H1 (cell line): ENCODE results near the gene PLEKHA4. TPM values are rescaled to one million over a fixed set of nuclear protein-coding genes. Genes with fewer than 3 reads are reported as not detected.

ENCODE experiments used
- CTCF ChIA-PET: fragments of 300-600 bp; sonication (Branson Sonifier 250); formaldehyde crosslinking; loops from one replicate; lab custom pipeline; 2021; ENCODE audit not compliant: partially characterized antibody; lab: Charles Lee
- POLR2A ChIA-PET: fragments of 300-600 bp; sonication (Branson Sonifier 250); formaldehyde crosslinking; loops from one replicate; lab custom pipeline; 2021; ENCODE audit warnings: inconsistent platforms; ENCODE audit not compliant: partially characterized antibody; lab: Charles Lee
- DNase-seq, 2 experiments: peaks; one replicate each; pipeline versions ENCODE4 v3.0.0 to v3.0.0-alpha.2; 2010 to 2022; ENCODE audit warnings: low spot score in 2 of 2, low read depth in 1 of 2, mixed read lengths in 1 of 2
- FAIRE-seq: peaks from 2 replicates; lab custom pipeline; 2011; peaks lifted over from hg19 to GRCh38; lab: Jason Lieb, UNC
- H2AFZ ChIP-seq: 2 replicates; pipeline ENCODE4 v1.8.1; 2012; ENCODE audit warnings: low read length, inconsistent platforms
- H2AK5ac ChIP-seq: 2 replicates; pipeline ENCODE4 v1.6.1; 2013; ENCODE audit warnings: low read depth, low read length
- H2BK120ac ChIP-seq: replicated peaks from 2 replicates; pipeline ENCODE3; 2013; ENCODE audit warnings: low read depth, low read length, inconsistent platforms
- H2BK12ac ChIP-seq: 2 replicates; pipeline ENCODE4 v1.6.1; 2013; ENCODE audit warnings: low read depth, low read length
- H2BK15ac ChIP-seq: 2 replicates; pipeline ENCODE4 v1.6.1; 2013; ENCODE audit warnings: low read length
- H2BK20ac ChIP-seq: 2 replicates; pipeline ENCODE4 v1.6.1; 2013; ENCODE audit warnings: low read length
- H2BK5ac ChIP-seq: 2 replicates; pipeline ENCODE4 v1.6.1; 2013; ENCODE audit warnings: low read depth, low read length
- H3K14ac ChIP-seq: 2 replicates; pipeline ENCODE4 v1.6.1; 2013; ENCODE audit warnings: inconsistent platforms; ENCODE audit not compliant: insufficient read length
- H3K18ac ChIP-seq: 2 replicates; pipeline ENCODE4 v1.6.1; 2013; ENCODE audit warnings: low read length; ENCODE audit errors: extremely low read depth
- H3K23ac ChIP-seq: 2 replicates; pipeline ENCODE4 v1.6.1; 2013; ENCODE audit warnings: inconsistent platforms; ENCODE audit not compliant: insufficient read length
- H3K23me2 ChIP-seq: 2 replicates; pipeline ENCODE4 v1.6.1; 2013; ENCODE audit warnings: low read depth, low read length
- H3K27ac ChIP-seq: 2 replicates; pipeline ENCODE4 v1.6.1; 2011; ENCODE audit warnings: low read depth, low read length, inconsistent platforms
- H3K27me3 ChIP-seq, 4 experiments: replicated peaks in 1 of 4; 1 replicate in 1 of 4; 2 replicates in 3 of 4; pipeline versions ENCODE4 v1.6.1 to v1.8.1; 2011 to 2013; ENCODE audit warnings: low read length in 3 of 4, mild to moderate bottlenecking in 3 of 4, inconsistent platforms in 2 of 4, mixed read lengths in 2 of 4, moderate library complexity in 1 of 4; ENCODE audit not compliant: control insufficient read depth in 3 of 4, insufficient read depth in 3 of 4; ENCODE audit errors: extremely low read depth in 1 of 4
- H3K36me3 ChIP-seq, 4 experiments: 2 replicates each; pipeline versions ENCODE4 v1.6.1 to v1.8.1; 2011 to 2013; ENCODE audit warnings: mild to moderate bottlenecking in 4 of 4, low read length in 3 of 4, moderate library complexity in 2 of 4, control low read depth in 1 of 4, inconsistent platforms in 1 of 4; ENCODE audit not compliant: insufficient read depth in 4 of 4, control insufficient read depth in 2 of 4
- H3K4ac ChIP-seq: replicated peaks from 2 replicates; pipeline ENCODE3; 2013; ENCODE audit warnings: low read length, low read depth, mixed read lengths, inconsistent platforms; ENCODE audit not compliant: insufficient read length
- H3K4me1 ChIP-seq, 4 experiments: replicated peaks in 1 of 4; 1 replicate in 1 of 4; 2 replicates in 3 of 4; pipeline versions ENCODE4 v1.6.1 to v1.8.1; 2011 to 2013; ENCODE audit warnings: low read length in 3 of 4, inconsistent platforms in 2 of 4, mixed read lengths in 1 of 4; ENCODE audit not compliant: insufficient read depth in 4 of 4, control insufficient read depth in 3 of 4
- H3K4me2 ChIP-seq, 2 experiments: 2 replicates each; pipeline versions ENCODE4 v1.6.1 to v1.8.1; 2011 to 2013; ENCODE audit warnings: low read depth in 2 of 2, low read length in 2 of 2, control low read depth in 1 of 2, inconsistent platforms in 1 of 2, mild to moderate bottlenecking in 1 of 2; ENCODE audit not compliant: insufficient read depth in 1 of 2
- H3K4me3 ChIP-seq, 4 experiments: fragments of 200-600, 300-600 bp in 1 of 4; sonication (generic), shearing (Covaris generic), sonication (Bioruptor Twin) in 1 of 4; 2 replicates each; pipeline versions ENCODE4 v1.5.1 to v1.8.1; 2011 to 2016; ENCODE audit warnings: low read length in 4 of 4, low read depth in 3 of 4, control low read depth in 2 of 4, inconsistent platforms in 2 of 4, mild to moderate bottlenecking in 2 of 4, mixed read lengths in 1 of 4, moderate library complexity in 1 of 4; ENCODE audit not compliant: insufficient read depth in 2 of 4; ENCODE audit errors: extremely low read depth in 1 of 4
- H3K56ac ChIP-seq: replicated peaks from 2 replicates; pipeline ENCODE3; 2013; ENCODE audit warnings: low read depth, mild to moderate bottlenecking, mixed read lengths, low read length, inconsistent platforms; ENCODE audit not compliant: insufficient read length
- H3K79me1 ChIP-seq: 2 replicates; pipeline ENCODE4 v1.6.1; 2013; ENCODE audit warnings: low read depth, low read length, control low read depth
- H3K79me2 ChIP-seq, 2 experiments: 2 replicates each; pipeline versions ENCODE4 v1.6.1 to v1.8.1; 2012 to 2013; ENCODE audit warnings: low read length in 2 of 2, mild to moderate bottlenecking in 2 of 2, inconsistent platforms in 1 of 2; ENCODE audit not compliant: insufficient read depth in 2 of 2, control insufficient read depth in 1 of 2
- H3K9ac ChIP-seq, 4 experiments: replicated peaks in 1 of 4; 1 replicate in 1 of 4; 2 replicates in 3 of 4; pipeline versions ENCODE4 v1.6.1 to v1.8.1; 2011 to 2013; ENCODE audit warnings: low read depth in 3 of 4, low read length in 3 of 4, control low read depth in 2 of 4, mild to moderate bottlenecking in 2 of 4, moderate library complexity in 2 of 4, inconsistent platforms in 1 of 4; ENCODE audit errors: extremely low read depth in 1 of 4
- H3K9me3 ChIP-seq, 2 experiments: 2 replicates each; pipeline versions ENCODE4 v1.6.1 to v1.8.1; 2012 to 2013; ENCODE audit warnings: mild to moderate bottlenecking in 2 of 2, moderate library complexity in 2 of 2, control low read depth in 1 of 2, inconsistent platforms in 1 of 2, low read depth in 1 of 2, low read length in 1 of 2, mixed read lengths in 1 of 2; ENCODE audit not compliant: insufficient read depth in 2 of 2
- H4K20me1 ChIP-seq, 2 experiments: replicated peaks in 1 of 2; 2 replicates each; pipeline versions ENCODE3 to v1.8.1; 2011 to 2013; ENCODE audit warnings: inconsistent platforms in 2 of 2, low read length in 2 of 2, mild to moderate bottlenecking in 1 of 2; ENCODE audit not compliant: insufficient read depth in 2 of 2, control insufficient read depth in 1 of 2
- H4K5ac ChIP-seq: 2 replicates; pipeline ENCODE4 v1.6.1; 2013; ENCODE audit warnings: low read length, low read depth, mixed read lengths, inconsistent platforms; ENCODE audit not compliant: insufficient read length
- H4K8ac ChIP-seq: 2 replicates; pipeline ENCODE4 v1.8.0; 2013; ENCODE audit warnings: mild to moderate bottlenecking, moderate library complexity, low read length, inconsistent platforms; ENCODE audit not compliant: insufficient read depth; ENCODE audit errors: extremely low read depth
- H4K91ac ChIP-seq: replicated peaks from 2 replicates; pipeline ENCODE3; 2013; ENCODE audit warnings: low read length, mixed read lengths, inconsistent platforms; ENCODE audit not compliant: insufficient read length
- ATF2 ChIP-seq: IDR thresholded peaks from 2 replicates; pipeline ENCODE4 v1.6.1; 2012; ENCODE audit warnings: low read length, inconsistent platforms
- JUND ChIP-seq: IDR thresholded peaks from 2 replicates; pipeline ENCODE4 v1.6.1; 2011; ENCODE audit warnings: mild to moderate bottlenecking, improper control_type of control experiment, low read length
- KDM5A ChIP-seq: fragments of 200-600 bp; IDR thresholded peaks from 2 replicates; pipeline ENCODE4 v1.7.1; 2012; ENCODE audit warnings: mild to moderate bottlenecking, low read length, inconsistent platforms, mixed read lengths
- MAX ChIP-seq: IDR thresholded peaks from 2 replicates; pipeline ENCODE4 v1.6.1; 2012; ENCODE audit warnings: inconsistent platforms
- PHF8 ChIP-seq: fragments of 200-600 bp; sonication (generic); conservative IDR thresholded peaks from 2 replicates; pipeline ENCODE4 v1.7.1; 2012; ENCODE audit warnings: low read depth, mild to moderate bottlenecking, inconsistent platforms, low read length, moderate library complexity
- SUZ12 ChIP-seq: fragments of 200-600 bp; sonication (generic); IDR thresholded peaks from 2 replicates; pipeline ENCODE4 v1.6.1; 2012; ENCODE audit warnings: mild to moderate bottlenecking, inconsistent platforms, low read length, moderate library complexity, mixed read lengths
- TCF12 ChIP-seq: IDR thresholded peaks from 2 replicates; pipeline ENCODE4 v1.6.1; 2011; ENCODE audit warnings: low read depth, mild to moderate bottlenecking, low read length
- TEAD4 ChIP-seq: IDR thresholded peaks from 2 replicates; pipeline ENCODE4 v1.6.1; 2012; ENCODE audit warnings: low read depth, low read length, inconsistent platforms, mixed read lengths
- ZNF274 ChIP-seq: IDR thresholded peaks from 2 replicates; pipeline ENCODE4 v1.7.0; 2012; ENCODE audit warnings: low read length, borderline replicate concordance; ENCODE audit errors: extremely low read depth
- WGBS, 2 experiments: shearing (Covaris generic) in 1 of 2; methylation state at CpG; one replicate each; pipeline versions ENCODE4 v1.1.6 to v1.1.7; 2013 to 2015; ENCODE audit warnings: low lambda C conversion rate in 2 of 2, mixed read lengths in 2 of 2, inconsistent platforms in 1 of 2, low coverage in 1 of 2, missing lambda C conversion rate in 1 of 2; ENCODE audit not compliant: insufficient replicate concordance in 2 of 2, insufficient coverage in 1 of 2, insufficient read length in 1 of 2; ENCODE audit errors: extremely low coverage in 1 of 2, missing lambda C conversion rate in 1 of 2; 5-methylcytosine and 5-hydroxymethylcytosine counted together
- polyA plus RNA-seq, 7 experiments: library from polyadenylated mRNA; depleted of rRNA in 3 of 7; stranded (reverse) in 5 of 7; unstranded in 2 of 7; fragments of >200 nt in 5 of 7; fragments of 200-250 nt in 2 of 7; gene quantifications; 1 replicate in 5 of 7; 2 replicates in 1 of 7; 4 replicates in 1 of 7; pipeline versions ENCODE4 v1.2.1 to v1.2.3, GENCODE V29; 2011 to 2013; ENCODE audit warnings: missing spikeins in 2 of 7, mixed read lengths in 2 of 7
- total RNA-seq: library from RNA; stranded (reverse); fragmentation: NEBNext Ultra II Directional; extraction: Animal tissue kit (Norgen Biotek cat#: 25700); gene quantifications from 2 replicates; pipeline ENCODE4 v1.2.1, GENCODE V29; 2021

The PLEKHA4 gene
- total and polyA plus RNA-seq, 2 of the 8 experiments (the other 6 are each of a cell fraction or from before 2014, with no cell fraction given): 8.2 to 18.0 TPM

GRCh38 chr19:48873476-48874302 lies 5.3 kb upstream of the PLEKHA4 start:
- Histone ChIP-seq H4K20me1 (peaks cover 9 to 13% of the 10 kb centered on the region in 2 experiments), H3K9ac (peak overlapping the region; percentile 64 to 98 (median 94)), H3K79me2 (peaks cover 7 to 25% of the 10 kb centered on the region in 2 experiments; a peak in 3 of 4 replicates), H2BK15ac (0 out of 2 replicates have a peak overlapping the region, but pooled peaks have one; percentile 31), H3K4me3 (peak overlapping the region; percentile 80 to 97 (median 92); a peak in 7 of 8 replicates), H3K9me3 (no peaks in the 10 kb centered on the region), H3K4me1 (peaks cover 5 to 19% (median 7%) of the 10 kb centered on the region in 4 experiments), H3K27ac (peak overlapping the region; percentile 79), H3K4me2 (peak overlapping the region; percentile 83 to 95), H2AFZ (no peak overlapping the region), H3K79me1 (peaks cover 9% of the 10 kb centered on the region), H4K5ac (no peak overlapping the region), H3K4ac (no peak overlapping the region), H2BK12ac (peak overlapping the region; percentile 30; the same call in 1 of the 2 replicates), H3K18ac (no peak overlapping the region), H2BK20ac (no peak overlapping the region), H2AK5ac (peak overlapping the region; percentile 5; the same call in 1 of the 2 replicates), H4K91ac (no peak overlapping the region), H3K14ac (no peak overlapping the region), H3K27me3 (no peaks in the 10 kb centered on the region), H4K8ac (peak overlapping the region; percentile 58; the same call in 1 of the 2 replicates), H3K56ac (no peak overlapping the region), H3K36me3 (peaks cover 13 to 31% (median 21%) of the 10 kb centered on the region in 4 experiments; a peak in 7 of 8 replicates), H3K23ac (no peak overlapping the region), H2BK5ac (peak overlapping the region; percentile 79), H2BK120ac (no peak overlapping the region), H3K23me2 (peaks cover 3% of the 10 kb centered on the region; the same call in 1 of the 2 replicates)
- ChIA-PET POLR2A (interaction anchor here (0.5 to 7.2 kb wide), 21 partner anchors 9 to 408 kb away, joined by 3 to 115 read pairs (median 7); partner anchors contain the start of genes DBP, FAM83E, FTL and GYS1), CTCF (interaction anchor here (0.7 to 1.7 kb wide), 9 partner anchors 8 to 120 kb away, joined by 3 to 8 read pairs (median 4); partner anchors contain the start of gene RUVBL2)
- 91% methylated on average over 14 of the region's 14 CpGs; no CpG with 5 or more reads in 1 of the 2 experiments for WGBS, 2 experiments
- FAIRE-seq (no peak), DNase-seq (no peak)
- TF ChIP-seq KDM5A (no peak), JUND (no peak), ATF2 (no peak), SUZ12 (no peak), MAX (no peak), TEAD4 (no peak), ZNF274 (no peak), PHF8 (no peak), TCF12 (no peak)
